ENCODE results near the gene BTBD8.

The BTBD8 gene

GRCh38 chr1:92094090-92094489, 13.9 kb downstream of the BTBD8 start:
- no peak for DNase-seq

- DNase-seq, result no peak
Measured at GRCh38 chr1:92094595-92094994, 14.4 kb downstream of the BTBD8 start.

DNA sequence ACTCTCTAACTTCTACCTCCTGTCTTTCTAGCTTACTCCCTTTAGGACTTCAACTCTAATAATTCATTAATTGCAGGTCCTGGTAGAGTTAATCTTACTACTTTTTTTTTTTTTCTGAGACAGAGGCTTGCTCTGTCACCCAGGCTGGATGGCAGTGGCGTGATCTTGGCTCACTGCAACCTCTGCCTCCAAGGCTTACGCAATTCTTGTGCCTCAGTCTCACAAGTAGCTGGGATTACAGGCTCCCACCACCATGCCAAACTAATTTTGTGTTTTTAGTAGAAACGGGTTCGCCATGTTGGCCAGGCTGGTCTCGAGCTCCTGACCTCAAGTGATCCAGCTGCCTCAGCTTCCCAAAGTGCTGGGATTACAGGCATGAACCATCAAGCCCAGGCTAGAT, 15.7 kb downstream of the BTBD8 start:
- no peak for DNase-seq

GRCh38 chr1:92096317-92096716, 16.2 kb downstream of the BTBD8 start:
- peak; percentile 6 for DNase-seq

DNA sequence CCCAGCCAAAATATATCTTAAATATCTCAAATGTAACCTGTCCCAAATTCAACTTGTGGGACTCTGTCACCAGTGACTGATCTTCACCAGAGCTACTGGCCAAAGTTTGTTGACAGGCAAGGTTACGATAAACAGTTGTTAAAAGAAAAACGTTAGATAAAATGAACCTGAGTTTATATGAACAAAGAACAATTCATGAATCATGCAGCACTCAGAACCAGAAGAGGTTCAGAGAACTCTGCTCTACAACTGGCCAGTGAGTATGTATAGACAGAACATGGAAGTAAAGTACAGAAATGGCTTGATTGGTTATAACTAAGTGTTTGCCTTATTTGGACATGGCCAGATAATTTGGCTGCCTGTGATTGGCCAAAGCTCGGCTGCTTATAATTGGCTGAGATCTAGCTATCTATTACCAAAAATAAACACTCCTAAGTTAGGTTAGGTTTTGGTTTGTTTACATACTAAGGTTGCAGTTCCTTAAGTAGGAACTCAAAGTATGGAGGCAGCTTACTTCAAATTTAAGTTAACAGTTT, 25.5 kb downstream of the BTBD8 start:
- DNase-seq, result no peak

DNA sequence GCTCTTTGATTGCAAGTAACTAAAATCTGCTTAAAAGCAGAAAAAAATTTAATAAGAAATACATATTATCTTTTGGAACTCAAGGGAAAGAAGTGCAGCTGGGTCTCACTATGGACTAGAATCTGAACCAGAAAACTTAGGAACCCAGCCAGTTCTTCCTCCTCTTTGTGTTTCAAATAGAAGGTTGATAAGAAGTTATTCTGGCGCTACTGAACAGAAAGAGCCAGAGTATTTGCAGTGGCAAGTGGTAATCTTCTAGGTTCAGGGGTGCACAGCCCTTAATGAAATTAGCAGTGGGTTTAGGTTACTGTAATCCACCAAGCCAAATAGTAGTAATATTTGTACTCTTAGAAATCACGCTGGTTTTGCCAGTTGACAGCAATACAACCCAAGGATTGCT, 28.5 kb downstream of the BTBD8 start:
- no peak for DNase-seq

DNA sequence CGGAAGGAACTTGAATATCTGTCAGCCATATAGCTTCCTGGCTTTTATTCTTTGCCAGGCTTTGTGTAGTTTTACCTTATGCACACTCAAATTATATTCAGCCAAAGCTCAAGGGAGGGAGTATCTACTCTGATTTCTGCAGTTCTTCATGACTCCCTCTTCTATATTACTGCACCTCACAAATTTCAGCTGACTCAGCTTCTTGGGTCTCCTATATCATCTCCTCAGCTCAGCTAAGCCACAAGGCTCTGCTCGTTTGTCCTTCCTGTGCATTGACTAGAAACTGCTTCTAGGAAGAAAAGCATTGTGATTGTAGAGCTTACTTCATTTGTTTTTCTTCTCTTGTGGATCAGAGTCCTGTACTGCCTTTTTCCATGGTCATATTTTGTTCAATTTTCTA, 37.4 kb downstream of the BTBD8 start:
- DNase-seq, result no peak

DNA sequence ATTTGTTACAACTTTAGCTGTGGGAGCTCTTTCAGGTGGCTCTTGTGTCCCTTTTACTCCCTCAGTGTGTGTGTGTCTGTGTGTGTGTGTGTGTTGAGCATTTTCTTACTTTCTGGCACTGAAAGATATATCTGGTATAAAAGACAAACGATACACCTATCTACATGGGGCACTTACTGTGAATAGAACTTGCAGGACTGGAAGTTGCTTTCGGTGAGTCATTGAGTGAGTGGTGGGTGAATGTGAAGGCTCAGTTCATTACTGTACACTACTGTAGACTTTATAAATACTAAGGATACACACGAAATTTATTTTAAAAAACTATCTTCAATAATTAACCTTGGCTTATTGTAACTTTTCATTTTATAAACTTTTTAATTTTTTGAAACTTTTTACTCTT, 38.7 kb downstream of the BTBD8 start:
- no peak for DNase-seq

GRCh38 chr1:92123868-92124267, 43.7 kb downstream of the BTBD8 start:
- DNase-seq, result peak; percentile 14

DNA sequence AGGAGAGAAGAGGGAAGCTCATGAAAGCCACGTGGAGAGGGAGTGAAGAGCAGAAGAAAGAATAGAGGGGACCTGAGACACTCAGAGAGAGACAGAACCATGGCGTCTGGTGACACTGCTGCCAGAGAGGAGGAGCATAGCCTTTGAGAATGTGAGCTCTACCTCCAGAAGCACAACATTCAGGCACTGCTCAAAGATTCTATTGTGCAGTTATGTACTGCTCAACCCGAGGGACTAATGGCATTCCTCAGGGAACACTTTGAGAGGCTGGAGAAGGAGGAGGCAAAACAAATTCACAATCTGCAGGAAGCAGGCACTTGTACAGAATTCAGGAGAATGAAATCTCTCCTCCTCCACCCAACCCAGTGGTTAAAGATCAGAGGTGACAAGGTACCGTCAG, 45.1 kb downstream of the BTBD8 start:
- no peak for DNase-seq

GRCh38 chr1:92126088-92126487, 45.9 kb downstream of the BTBD8 start:
- no peak for DNase-seq

DNA sequence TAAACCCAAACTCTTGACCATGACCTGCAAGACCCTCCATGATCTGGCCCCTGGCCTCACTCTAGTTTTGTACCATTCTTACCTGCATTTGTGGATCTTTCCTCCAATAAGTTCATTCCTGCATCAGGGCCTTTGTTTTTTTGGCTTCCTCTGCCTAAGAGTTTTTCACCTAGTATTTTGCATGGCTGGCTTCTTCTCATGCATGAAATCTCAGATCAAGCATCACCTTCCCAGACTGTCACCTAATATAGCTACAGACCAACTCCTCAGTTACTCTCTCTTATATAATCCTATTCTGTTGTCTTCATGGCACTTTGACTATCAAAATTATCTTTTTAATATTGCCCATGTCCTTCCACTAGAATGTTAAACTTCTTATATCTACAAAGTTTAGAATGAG, 54.2 kb downstream of the BTBD8 start:
- DNase-seq, result no peak

DNA sequence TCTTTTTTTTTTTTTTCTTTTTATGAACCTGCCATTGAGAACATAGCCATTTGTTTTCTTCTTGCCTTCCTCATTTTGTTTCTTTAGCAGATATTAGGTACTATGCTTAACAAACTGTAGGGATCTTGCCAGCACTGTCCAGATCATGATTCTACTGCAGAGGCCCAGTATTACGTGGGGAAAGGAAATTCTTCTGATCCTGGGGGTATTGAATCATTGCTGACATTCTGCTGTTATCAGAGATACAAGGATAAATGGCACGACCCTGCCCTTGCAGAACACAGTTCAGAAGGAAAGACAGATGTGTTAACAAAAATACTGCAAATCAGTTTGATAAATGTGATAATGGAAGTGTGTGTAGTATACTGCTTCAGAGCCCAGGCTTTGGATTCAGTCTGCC, 56.2 kb downstream of the BTBD8 start:
- no peak for DNase-seq

GRCh38 chr1:92154934-92155333, 74.8 kb downstream of the BTBD8 start:
- DNase-seq, result no peak

- no peak for DNase-seq
Measured at GRCh38 chr1:92159593-92159992, 79.4 kb downstream of the BTBD8 start.

DNA sequence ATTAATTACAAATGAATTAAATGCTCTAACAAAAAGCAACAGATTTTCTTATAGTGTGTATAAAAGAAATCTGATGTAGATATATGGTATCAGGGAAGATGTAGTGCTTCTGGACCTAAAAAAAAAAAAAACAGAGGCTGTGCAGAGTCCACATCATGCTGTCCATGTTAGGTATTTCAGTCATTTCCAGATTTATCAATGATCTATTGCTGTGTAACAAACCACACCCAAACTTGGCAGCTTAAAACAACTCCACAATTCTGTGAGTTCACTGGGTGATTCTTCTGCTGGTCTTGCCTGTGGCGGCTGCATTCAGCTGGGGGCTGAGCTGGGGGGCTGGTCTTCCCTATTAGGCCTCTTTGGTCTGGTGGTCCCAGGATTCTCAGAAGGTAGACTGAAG, 85.2 kb downstream of the BTBD8 start:
- no peak for DNase-seq

DNA sequence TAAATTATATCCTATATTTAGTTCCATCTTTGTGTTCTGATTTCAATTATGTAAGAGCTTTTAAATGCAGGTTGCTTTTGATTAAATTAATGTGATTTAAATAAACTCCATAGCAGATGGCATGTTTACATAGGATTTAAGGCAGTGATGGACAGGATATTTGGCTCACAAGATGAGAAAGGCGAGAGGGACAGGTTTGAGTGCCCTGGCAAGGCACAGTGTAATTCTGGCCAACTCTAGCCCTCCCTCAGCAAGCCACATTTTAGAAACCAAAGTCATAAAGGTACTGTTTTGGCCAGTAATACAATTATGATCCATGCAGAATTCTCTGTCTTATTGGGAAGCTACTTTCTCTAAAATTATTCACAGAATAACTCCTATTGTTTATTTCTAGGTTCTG, 87.0 kb downstream of the BTBD8 start:
- no peak for DNase-seq

GRCh38 chr1:92168657-92169056, 88.5 kb downstream of the BTBD8 start:
- DNase-seq, result no peak

- no peak for DNase-seq
Measured at GRCh38 chr1:92169214-92170005, 89.3 kb downstream of the BTBD8 start.

GRCh38 chr1:92184632-92185031, 104.5 kb downstream of the BTBD8 start:
- DNase-seq, result no peak

DNA sequence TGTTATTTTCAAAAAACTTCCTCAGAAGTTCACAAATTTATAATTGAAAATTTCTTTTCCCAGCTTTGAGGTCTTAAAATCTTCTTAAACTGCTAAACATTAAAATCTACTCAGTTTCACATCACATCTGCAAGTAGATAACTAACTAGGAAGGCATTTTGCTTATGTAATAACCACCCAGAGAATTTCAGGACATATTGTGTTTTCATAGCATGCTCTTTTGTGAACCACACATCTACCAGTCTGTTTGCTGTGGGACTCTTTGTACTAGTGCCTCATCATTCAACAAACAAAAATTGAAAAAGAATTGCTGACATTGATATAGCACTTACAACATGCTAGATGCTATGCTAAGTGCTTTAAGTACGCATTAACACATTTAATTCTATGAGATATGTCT, 105.9 kb downstream of the BTBD8 start:
- no peak for DNase-seq

DNA sequence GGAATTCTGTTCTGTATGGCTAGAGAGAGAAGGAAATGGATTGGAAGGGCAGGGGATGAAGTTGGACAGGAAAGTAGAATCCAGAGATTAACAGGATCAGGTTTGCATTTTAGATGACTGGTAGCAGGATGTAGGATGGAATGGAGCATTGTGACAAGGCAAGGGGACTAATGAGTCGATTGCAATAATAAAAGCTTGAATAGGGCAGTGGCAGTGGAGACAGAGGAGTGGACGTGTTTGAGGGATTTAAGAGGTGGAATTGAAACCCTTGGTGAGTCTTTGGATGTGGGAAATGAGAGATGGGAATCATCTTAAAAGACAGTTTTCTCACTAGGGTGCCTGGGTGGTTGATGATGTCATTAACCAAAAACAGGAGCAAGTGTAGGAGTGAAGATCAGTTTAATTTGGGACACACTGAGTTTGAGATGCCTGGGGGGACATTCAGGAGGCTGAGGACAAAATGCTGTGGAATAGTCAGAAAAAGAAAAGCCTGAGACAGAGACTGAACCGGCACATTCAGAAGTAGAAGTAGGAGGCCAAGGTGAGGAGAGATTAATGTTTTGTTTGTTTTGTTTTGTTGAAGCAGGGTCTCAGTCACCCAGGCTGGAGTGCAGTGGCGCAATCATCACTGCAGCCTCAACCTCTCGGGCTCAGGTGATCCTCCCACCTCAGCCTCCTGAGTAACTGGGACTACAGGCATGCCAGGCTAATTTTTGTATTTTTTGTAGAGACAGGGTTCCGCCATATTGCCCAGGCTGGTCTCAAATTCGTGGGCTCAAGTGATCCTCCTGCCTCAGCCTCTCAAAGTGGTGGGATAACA, 108.5 kb downstream of the BTBD8 start:
- DNase-seq, result no peak

GRCh38 chr1:92191726-92192125, 111.6 kb downstream of the BTBD8 start:
- DNase-seq, result no peak

GRCh38 chr1:92192246-92192645, 112.1 kb downstream of the BTBD8 start:
- no peak for DNase-seq
